HCT116 (cell line): ENCODE results near the gene KRTAP5-5.

Experiments used
- JUND ChIP-seq: IDR thresholded peaks from 2 replicates; pipeline ENCODE4 v1.6.1; 2012
- TF ChIP-seq, protein P1 (sequence below): IDR thresholded peaks from 2 replicates; pipeline ENCODE4 v1.6.1; 2011; ENCODE audit warnings: mild to moderate bottlenecking, low read length, moderate library complexity; ENCODE audit not compliant: insufficient replicate concordance; ENCODE audit errors: extremely low read depth
- TF ChIP-seq, protein P2 (sequence below), 3 experiments: fragments of 200-600 bp in 1 of 3; sonication (generic) in 1 of 3; IDR thresholded peaks in 2 of 3; conservative IDR thresholded peaks in 1 of 3; 2 replicates each; pipeline ENCODE4 v1.5.1; 2012 to 2017; ENCODE audit warnings: low read depth in 2 of 3, low read length in 2 of 3, antibody characterized with exemption in 1 of 3, borderline replicate concordance in 1 of 3, control low read depth in 1 of 3, mild to moderate bottlenecking in 1 of 3, mixed read lengths in 1 of 3, mixed run types in 1 of 3, moderate library complexity in 1 of 3; ENCODE audit not compliant: insufficient read depth in 1 of 3

DNA sequence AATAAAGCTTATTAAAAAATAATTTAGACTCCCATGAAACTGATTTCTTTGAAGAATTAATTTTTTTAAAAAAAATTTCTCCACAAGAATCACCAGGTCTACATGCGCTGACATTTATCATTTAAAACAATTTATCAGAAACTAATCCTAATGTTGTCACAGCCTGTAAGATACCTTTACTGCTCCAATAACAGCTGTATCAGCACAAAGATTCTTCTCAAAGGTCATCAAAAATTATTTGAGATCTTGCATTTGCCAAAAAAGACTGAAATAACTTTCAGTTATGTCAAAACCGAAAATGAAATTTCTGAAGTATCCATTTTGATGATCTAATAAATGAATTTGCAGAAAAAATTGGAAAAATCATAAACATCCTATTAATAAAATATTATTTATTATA lies 8.1 kb downstream of the KRTAP5-5 start:
- no peak for TF ChIP-seq JUND
- TF ChIP-seq, protein P1, sequence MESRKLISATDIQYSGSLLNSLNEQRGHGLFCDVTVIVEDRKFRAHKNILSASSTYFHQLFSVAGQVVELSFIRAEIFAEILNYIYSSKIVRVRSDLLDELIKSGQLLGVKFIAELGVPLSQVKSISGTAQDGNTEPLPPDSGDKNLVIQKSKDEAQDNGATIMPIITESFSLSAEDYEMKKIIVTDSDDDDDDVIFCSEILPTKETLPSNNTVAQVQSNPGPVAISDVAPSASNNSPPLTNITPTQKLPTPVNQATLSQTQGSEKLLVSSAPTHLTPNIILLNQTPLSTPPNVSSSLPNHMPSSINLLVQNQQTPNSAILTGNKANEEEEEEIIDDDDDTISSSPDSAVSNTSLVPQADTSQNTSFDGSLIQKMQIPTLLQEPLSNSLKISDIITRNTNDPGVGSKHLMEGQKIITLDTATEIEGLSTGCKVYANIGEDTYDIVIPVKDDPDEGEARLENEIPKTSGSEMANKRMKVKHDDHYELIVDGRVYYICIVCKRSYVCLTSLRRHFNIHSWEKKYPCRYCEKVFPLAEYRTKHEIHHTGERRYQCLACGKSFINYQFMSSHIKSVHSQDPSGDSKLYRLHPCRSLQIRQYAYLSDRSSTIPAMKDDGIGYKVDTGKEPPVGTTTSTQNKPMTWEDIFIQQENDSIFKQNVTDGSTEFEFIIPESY, result no peak
- TF ChIP-seq, protein P2, sequence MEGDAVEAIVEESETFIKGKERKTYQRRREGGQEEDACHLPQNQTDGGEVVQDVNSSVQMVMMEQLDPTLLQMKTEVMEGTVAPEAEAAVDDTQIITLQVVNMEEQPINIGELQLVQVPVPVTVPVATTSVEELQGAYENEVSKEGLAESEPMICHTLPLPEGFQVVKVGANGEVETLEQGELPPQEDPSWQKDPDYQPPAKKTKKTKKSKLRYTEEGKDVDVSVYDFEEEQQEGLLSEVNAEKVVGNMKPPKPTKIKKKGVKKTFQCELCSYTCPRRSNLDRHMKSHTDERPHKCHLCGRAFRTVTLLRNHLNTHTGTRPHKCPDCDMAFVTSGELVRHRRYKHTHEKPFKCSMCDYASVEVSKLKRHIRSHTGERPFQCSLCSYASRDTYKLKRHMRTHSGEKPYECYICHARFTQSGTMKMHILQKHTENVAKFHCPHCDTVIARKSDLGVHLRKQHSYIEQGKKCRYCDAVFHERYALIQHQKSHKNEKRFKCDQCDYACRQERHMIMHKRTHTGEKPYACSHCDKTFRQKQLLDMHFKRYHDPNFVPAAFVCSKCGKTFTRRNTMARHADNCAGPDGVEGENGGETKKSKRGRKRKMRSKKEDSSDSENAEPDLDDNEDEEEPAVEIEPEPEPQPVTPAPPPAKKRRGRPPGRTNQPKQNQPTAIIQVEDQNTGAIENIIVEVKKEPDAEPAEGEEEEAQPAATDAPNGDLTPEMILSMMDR (IDR thresholded peaks at IDR 0.05 in 2 of 3, conservative IDR thresholded peaks at IDR 0.05 in 1 of 3; ENCODE audit: borderline replicate concordance in 1 of 3, insufficient read depth in 1 of 3, low read depth in 2 of 3, low read length in 2 of 3), result no peak
